ENCODE results near the gene C9orf43.
"Not testable (repeated sequence)": the region's sequence is repeated elsewhere in the genome, so short reads cannot be mapped to it uniquely, and the experiment has no call there.

C9orf43 gene

DNA sequence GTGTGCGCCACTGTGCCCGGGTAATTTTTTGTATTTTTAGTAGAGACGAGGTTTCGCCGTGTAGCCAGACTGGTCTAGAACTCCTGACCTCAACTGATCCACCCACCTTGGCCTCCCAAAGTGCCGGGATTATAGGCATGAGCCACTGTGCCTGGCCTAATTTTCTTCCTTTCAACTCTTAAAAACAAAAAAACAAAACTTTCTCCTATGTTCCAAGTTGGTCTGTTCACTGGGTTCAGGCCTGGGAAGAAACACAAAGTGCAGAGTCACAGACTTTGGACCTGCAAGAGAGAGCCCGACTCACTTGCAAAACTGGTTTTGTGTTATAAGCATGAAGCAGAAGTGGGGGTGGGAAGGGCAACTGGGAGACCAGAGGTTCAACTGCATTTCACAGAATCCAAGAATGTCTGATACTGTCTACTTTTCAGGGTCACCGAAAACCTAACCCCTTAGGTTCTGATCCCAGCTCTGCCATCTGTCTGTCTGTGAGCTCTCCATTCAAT is 28.6 kb upstream of the C9orf43 start:
- no peak for ATAC-seq

DNA sequence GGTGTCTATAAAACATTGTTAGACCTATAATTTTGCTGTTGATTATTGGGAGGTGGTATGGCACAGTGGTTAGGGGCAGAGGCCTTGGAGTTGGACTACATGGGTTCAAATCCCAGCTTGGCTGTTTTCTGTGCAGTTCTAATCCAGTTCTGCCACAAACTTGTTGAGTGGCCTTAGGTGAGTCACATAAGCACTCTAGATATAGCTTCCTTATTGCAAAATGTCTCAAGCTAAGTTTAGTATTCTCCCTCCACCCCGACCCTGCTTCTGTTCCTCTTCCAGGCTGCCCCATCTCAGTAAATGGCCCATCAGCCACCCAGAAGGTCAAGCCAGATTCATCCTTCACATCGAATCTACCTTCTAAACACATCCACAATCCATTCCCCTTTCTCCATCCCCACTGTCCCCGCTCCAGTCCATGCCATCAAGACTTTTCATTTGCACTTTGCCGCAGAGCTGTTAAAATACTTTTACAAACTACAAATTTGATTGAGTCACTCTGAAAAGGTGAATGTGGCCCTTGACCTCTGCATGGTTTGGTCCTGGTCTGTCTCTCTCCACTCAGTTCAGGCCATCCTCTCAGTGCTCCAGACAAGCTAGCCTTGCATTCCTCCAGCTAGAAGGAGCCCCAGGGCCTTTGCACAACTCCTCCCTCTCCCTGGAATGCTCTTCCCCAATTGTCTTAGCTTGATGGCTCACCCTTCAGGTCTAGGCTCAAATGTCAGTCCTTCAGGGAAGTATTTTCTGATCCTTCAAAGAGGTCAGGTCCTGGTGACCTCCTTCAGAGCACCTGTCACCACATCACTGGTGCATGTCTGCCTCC is 23.8 kb upstream of the C9orf43 start:
- no peak for ATAC-seq

DNA sequence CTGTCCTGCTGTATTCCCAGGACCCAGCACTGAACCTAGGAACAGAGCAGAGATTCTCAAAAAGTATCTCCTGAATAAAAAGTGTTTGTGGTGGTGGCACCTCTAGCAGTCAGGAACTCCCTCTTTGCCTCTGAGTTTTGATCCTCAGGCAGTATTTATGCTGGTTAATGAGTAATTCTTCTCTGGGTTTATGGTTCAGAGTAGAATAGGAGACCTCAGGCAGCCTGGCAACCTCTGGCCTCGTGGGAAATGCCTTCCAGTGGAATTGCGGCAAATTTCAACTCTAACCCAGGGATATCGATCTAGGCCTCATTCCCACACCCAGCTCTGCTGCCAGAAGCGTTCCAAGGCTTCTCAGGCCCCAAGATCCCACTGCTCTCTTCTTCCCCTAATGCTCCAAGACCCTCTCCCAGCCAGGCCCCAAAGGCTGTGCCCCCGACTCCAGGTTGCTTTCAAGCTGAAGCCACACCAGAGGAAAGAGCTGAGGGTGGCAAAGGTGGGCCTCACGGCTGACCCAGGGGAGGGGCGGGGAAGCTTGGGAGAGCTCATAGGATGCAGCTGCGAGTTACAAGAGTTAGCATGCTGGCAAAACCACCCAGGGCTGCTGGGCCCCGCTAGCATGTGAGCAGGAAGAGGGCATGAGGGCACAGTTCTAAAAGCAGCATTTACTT is 22.9 kb upstream of the C9orf43 start:
- ATAC-seq: no peak

DNA sequence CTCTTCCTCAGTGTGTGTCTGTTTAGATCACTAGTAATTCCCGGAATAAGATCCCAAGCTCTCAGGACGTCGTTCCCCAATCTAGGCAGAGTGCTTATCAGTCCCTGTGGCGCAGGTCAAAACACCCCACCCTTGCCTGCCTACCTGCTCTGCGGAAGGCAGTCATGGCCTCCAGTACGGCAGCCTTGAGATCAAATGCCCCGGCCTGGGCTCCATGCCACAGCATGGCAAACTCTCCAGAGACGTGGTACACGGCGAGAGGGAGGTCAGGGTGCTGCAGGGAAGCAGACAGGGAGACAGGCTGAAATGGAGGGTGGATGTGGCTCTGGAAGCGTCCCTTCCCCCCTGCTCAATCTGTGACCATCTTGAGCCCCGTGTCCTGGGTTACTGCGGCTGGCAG is 21.7 kb upstream of the C9orf43 start:
- ATAC-seq: no peak

DNA sequence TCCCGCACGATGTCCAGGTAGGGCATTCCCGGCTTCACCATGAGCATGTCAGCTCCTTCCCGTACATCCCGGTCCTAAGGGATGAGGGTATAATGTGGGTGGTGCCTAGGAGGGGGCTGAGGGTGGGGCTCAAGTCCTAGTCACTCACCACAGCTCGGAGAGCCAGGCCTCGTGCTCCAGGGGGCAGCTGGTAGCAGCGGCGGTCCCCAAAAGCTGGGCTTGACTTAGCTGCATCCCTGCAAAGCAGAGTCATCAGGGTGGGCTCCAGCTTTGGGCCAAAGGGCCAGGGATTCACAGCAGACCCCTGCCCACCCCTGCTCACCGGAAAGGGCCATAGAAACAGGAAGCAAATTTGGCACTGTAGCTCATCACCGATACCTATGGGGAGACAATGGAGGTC is 21.1 kb upstream of the C9orf43 start:
- no peak for ATAC-seq

DNA sequence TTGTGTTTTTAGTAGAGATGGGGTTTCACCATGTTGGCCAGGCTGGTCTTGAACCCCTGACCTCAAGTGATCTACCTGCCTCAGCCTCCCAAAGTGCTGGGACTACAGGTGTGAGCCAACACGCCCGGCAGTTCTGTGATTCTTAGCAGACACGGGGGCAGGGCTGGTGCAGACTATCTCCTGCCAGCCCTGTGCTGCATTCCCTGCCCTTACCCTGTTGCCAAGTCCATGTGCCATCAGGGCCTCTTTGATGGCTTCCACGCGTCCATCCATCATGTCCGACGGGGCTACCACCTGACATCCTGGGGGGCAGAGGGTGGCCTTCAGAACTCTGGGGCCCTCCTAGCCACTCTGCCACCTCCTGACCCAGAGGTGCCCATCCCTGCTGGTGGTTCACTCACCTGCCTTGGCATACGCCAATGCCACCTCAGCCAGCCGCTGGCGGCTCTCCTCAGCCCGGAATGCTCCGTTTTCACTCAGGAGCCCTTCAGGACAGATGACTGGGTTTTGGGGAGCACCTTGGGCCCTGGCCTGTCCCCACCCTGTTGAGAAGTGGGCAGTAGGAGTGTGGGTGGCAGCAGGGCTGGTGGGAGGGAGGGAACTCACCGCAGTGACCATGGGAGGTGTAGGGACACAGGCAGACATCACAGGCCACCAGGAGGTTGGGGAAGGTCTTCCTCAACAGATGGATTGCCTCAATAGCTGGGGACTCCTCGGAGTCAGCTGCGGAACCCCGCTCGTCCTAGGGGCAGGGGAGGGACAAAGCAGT is 20.2 kb upstream of the C9orf43 start:
- ATAC-seq: no peak

DNA sequence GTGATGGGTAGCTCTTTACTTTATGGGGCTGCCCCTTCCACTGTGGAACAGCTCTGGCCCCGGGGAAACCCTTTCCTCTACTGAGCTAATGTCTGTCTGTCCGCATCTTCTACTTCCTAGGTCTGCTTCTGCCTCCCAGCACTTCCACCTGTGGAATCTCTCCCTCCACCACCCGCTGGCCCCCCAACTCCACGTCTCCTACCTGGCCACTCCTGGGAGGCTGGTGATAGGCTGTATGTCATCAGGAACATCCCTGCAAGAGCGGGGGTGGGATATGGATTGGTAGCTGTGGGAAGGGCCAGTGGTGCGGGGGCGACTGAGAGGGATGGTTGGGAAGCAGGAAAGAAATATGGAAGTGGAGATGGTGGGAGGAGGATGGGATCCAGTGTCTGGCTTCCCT is 18.6 kb upstream of the C9orf43 start:
- ATAC-seq: no peak

DNA sequence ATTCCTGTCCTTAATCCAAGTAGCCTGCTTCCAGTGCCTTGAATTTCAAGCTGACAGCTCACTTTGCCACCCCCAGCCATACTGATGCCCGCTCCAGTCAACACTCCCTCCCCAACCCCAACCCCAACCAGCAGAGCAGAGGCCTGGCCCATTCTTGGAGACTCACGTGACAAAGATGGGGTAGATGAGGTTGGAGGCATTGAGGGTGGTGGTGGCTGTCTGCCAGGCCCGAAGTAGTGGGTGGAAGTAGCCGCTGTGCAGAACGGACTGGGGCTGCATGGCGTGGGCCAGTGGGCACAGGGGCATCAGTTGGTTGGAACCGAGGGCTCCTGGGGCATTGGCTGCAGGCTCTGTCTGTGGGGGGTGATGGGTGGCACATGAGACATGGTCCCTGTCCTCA is 17.3 kb upstream of the C9orf43 start:
- ATAC-seq: no peak

DNA sequence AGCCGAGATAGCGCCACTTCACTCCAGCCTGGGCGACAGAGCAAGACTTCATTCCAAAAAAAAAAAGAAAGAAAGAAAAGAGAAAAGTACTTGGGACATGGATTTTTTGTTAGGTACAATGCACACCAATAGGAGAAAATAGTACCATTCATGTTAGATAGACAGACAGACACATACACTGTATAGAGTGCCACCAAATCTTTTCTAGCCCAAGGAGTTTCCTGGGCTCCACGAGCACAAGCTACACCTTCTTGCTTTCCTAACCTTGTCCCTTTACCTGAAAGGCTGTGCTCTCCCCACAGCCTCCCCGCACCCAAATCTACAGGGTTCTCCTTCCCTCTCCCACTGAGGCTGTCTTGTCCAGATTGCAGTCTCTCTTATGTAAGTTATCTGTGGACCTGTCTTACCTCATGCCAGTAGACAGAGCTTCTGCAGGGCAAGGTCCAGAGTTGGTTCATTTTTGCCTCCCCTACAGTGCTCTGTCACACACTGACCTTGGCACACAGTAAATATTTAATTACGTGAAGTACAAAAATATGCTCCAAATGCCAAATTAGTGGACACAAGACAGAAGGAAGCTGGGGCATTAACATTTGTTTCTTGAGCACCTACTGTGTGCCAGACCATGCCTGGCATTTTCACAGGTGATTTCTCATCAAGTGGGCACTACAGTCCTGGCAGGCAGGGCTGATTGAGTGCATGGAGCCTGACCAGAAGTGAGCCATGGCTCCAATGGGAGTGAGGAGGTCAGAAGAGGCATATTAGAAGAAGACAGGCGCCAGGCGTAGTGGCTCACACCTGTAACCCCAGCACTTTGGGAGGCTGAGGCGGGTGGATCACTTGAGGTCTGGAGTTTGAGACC is 15.3 kb upstream of the C9orf43 start:
- no peak for ATAC-seq

DNA sequence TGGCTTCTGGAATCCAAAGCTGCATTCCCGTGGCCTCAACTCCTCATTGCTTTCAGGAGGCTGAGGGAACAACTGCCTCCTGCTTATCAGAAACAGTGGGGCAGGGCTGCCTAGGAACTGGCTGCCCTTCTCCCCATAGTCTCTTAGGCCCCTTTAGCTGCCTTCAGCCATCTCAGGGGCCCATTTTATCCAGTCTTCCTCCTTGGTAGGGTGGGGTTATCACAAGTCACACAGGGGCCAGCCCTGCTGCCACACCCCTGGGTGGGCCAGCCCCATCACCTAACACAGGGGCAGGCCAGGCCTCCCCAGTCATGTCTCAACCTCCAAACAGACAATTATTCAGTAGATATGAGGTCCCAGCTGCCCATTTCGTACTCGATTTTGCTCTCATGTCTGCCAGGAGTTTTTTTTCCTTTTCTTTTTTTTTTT is 13.3 kb upstream of the C9orf43 start:
- ATAC-seq: no peak

DNA sequence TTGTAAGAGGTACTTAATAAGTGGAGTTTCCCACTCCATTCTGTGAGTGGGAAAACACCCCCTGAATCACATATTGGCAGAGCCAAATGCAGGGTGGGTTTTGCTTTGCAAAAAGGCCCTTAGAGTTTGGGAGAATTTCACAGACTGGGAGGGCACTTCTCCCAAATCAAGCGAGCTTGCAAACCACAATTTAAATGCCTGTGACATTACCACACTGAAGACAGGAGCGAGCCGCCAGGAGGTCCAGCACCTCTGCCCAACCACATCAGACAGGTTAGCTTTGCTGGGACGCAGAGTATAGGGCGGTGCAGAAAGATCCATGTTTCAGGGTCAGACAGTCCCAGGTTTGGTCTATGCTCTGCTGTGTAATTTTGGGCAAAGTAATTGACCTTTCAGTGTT is 11.8 kb upstream of the C9orf43 start:
- ATAC-seq: no peak

DNA sequence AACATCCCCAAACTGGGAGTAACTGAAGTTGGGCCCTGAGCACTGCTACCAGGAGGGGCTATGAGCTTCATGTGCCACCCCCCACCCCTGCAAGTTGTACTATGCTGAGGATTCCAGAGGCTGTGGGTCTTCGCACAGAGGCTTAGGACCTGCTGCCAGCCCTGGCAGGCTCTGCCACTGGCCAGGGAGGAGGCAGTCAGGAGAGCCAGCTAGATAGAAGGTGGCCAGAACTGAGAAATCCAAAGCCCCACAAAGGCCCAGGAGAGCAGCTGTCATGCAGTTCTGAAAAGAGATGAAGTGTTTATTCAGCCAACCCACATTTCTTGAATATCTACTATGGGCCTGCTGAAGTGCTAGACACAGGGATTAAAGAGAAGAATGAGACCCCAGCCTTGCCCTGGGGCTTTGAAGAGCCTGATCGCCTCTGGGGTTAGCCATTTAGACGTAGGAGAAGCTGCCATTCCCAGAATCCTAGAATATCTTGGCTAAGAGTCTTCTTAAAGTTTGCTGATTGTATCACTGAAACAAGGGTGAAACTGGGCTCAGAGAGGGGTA is 10.8 kb upstream of the C9orf43 start:
- ATAC-seq: no peak

DNA sequence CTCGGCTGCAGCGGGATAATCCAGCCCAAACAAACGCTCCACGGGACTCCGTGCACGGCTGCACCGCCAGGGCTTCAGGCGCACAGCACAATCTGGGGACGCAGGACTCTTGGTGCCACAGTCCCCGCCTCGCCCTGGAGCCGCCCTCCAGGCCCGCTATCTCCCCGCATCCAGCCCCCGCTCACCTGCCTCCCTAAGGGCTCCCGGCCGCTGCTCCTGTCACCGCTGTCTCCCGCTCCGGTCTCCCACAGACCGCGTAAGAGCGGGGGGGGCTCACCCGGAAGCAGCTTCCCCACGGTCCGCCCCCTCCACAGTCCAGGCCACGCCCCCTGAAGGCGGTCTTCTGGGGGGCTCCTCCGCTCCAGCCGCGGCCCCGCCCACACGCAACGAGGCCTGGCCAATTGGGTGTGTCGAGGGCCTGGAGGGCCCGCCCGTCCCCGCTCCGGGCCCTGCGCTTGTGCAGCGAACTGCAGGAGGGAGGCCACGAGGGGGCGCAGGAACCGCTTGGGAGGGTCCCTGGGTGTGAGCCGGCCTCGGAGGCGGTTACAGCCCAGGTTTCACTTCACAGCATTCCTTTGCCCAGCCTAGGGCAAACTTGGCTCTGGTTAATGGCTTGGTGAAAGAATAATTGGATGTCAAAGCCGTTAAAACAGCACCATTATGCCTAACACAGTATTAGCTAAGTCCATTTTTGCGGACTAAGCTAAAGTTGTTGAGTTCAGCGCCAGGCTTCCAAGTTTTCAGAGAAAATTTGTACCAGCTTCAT is 9.3 kb upstream of the C9orf43 start, which contains the start of gene ALAD:
Gene ALAD (minus strand): TSS at position 258 of the 766 bp plus-strand sequence. CDS start 7,725 bp downstream, outside the sequence.
- peak; percentile 99 for ATAC-seq

DNA sequence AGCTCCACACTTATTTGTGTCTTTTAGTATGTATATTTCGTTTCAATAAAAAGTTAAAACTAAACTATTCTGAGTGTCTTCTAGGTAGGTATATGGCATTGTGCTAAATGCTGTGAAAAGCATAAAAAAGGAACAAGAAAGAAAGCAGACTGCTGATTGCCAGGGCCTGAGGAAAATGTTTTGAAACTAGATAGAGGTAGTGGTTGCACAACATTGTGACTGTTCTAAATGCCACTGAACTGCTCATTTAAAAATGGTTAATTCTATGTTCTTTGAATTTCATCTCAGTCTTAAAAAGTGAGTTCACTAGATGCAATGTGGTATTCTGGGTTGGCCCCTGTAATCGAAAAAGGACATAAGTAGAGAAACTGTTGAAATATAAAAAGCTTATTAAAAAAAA is 6.9 kb upstream of the C9orf43 start:
- ATAC-seq: no peak

DNA sequence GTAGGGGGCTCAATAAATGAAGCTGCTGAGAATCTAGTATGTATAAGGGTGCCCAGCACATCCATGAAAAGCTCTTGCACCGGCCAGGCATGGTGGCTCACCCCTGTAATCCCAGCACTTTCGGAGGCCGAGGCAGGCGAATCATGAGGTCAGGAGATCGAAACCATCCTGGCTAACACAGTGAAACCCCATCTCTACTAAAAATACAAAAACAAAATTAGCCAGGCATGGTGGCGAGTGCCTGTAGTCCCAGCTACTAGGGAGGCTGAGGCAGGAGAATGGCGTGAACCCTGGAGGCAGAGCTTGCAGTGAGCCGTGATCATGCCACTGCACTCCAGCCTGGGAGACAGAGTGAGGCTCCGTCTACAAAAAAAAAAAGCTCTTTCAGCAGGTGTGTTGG is 4.2 kb upstream of the C9orf43 start:
- not testable (repeated sequence) for ATAC-seq

DNA sequence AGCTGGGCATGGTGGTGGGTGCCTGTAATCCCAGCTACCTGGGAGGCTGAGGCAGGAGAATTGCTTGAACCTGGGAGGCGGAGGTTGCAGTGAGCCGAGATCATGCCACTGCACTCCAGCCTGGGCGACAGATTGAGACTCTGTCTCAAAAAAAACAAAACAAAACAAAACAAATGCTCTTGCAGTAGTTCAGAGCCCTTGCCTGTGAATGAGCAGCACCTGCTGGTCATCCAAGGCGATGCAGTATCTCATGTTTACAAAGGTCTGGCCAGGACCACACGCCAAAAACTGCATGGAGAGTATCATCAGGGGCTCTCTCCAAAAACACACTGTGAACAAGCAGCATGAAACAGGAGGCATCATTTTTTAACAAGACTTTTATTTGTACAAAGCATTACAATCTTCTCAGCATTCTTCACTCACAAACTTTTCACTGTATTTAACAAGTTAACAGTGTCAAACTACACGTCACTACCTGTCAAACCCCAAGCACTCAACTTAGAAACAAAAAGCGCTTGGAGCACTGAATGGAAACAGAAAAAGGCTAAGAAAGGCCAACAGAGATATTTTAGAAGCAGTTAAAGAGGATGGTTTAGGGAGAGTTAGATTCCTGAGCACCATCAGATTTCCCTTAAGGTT is 3.6 kb upstream of the C9orf43 start:
- ATAC-seq: not testable (repeated sequence)

DNA sequence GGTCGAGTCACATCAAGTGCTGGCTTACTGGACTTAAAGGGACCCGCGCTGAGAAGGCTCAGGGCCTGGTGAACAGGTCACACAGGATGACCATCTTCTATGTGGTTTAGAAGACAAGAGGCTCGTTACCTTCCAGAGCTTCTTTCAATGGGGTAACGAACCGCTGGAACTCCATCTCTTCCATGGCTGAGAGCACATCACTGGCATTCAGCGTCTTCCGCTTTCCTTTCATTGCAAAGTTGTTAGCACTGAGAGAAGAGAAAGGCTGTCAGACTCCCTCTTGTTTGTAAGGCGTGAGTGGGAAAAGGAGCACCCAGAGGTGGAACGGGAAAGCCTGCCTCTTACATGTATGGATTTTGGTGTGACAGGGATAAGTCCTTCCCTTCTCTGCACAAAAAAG is 1.1 kb upstream of the C9orf43 start:
- ATAC-seq: no peak

DNA sequence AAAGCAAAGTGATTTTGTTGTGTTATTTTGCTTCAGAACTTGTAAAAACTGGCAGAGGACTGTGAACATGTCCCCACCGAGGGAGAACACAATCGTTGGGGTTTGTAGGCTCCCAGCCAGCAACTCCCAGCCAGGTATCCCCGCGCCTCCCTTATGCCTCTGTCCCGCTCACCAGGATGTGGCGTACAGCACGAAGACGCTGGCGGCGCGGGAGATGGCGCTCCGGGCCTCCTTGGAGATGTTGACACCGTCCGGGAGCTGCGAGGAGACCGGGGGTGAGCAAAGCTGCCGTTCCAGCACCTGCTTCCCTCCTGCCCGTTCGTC is 702 bp upstream of the C9orf43 start:
- peak in 1 of 2 donors; percentile 3 for ATAC-seq

DNA sequence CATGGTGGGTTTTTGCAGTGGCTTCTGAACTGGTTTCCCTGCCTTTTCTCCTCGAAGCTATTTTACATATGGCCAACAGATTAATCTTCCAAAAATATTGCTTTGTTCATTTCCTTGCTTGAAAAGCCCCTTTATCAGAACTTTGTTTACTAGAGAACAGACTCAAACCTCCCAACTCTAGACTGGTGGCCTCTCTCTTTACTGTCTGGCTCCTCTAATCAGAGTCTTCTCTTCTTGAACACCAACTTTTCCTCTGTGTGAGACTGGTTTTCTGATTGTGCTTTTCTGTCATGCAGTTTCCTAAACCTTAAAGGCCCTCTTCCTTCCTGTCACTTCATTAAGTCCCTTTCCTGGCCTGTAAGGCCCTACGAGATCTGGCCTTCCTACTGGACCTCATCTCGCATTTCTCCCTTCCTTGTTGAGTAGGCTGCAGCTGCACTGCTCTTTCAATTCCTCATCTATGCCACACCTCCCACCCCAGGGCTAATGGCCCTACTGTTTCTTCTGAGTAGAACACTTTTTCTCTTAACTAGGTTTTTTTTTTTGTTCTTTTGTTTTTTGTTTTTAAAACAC is 5.7 kb downstream of the C9orf43 start:
- ATAC-seq: no peak

DNA sequence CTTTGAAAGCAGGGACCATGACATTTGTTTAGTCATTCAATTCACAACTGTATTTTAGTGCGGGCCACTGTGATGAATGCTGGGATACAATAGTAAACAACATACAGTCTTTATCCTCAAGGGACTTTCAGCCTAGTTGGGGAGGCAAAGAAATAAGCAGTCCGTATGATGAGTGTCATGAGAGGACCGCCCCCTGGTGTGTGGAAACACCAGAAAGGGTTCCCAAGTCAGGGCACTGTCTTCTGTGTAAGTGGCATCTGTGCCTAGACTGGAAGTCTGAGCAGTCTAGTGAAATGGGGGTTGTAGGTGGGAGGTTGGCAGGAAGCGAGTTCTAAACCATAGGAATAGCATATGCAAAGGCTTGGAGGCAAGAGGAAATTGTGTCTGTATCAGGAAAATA is 6.8 kb downstream of the C9orf43 start:
- no peak for ATAC-seq

Data from activated CD4-positive, CD25-positive, alpha-beta regulatory T cell treated with anti-CD3 and anti-CD28 coated beads, Interleukin-2, amount 50 U/mL, for 24 hours (primary cell).